ENCODE data around the gene XPO6. TPM values are rescaled to one million over a fixed set of nuclear protein-coding genes. Genes with fewer than 3 reads are reported as not detected.

Gene XPO6
- total RNA-seq, 4 donors from 2014 or later = 45.7 to 104 (median 78.1) TPM

DNA sequence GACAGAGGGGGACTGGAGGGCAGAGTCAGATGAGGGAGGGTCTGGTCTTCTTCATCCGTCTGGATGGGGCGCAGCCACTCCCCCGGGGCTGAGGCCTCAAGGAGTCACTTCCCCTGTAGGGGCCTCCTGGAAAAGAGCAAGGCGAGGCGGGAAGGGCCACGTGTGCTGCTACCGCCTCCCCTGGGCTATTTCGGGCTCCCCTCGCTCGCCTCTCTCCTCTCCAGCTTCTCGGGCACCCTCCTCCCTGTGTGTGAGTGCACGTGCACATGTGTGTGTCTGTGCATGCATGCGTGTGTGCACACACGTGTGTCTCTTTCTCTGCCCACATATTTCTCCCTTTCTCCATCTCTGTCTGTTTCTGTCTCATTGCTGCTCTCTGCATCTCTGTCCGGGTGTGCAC is 158.3 kb downstream of the XPO6 start:
- TF ChIP-seq, protein P1, sequence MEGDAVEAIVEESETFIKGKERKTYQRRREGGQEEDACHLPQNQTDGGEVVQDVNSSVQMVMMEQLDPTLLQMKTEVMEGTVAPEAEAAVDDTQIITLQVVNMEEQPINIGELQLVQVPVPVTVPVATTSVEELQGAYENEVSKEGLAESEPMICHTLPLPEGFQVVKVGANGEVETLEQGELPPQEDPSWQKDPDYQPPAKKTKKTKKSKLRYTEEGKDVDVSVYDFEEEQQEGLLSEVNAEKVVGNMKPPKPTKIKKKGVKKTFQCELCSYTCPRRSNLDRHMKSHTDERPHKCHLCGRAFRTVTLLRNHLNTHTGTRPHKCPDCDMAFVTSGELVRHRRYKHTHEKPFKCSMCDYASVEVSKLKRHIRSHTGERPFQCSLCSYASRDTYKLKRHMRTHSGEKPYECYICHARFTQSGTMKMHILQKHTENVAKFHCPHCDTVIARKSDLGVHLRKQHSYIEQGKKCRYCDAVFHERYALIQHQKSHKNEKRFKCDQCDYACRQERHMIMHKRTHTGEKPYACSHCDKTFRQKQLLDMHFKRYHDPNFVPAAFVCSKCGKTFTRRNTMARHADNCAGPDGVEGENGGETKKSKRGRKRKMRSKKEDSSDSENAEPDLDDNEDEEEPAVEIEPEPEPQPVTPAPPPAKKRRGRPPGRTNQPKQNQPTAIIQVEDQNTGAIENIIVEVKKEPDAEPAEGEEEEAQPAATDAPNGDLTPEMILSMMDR (IDR thresholded peaks at IDR 0.05) = no peak
- TF ChIP-seq POLR2A (IDR thresholded peaks at IDR 0.05) = no peak
- WGBS, 2 donors = 15 to 20% methylated on average over 15 of the region's 15 CpGs
- H3K4me3 ChIP-seq (ENCODE audit: low read depth, poor library complexity, severe bottlenecking) = no peak overlapping the region
- DNase-seq (ENCODE audit: low spot score in 2 of 2) = no peak
- intact Hi-C loops (cut with DNase I; ENCODE audit: low total_unique reads) = no loop called here

DNA sequence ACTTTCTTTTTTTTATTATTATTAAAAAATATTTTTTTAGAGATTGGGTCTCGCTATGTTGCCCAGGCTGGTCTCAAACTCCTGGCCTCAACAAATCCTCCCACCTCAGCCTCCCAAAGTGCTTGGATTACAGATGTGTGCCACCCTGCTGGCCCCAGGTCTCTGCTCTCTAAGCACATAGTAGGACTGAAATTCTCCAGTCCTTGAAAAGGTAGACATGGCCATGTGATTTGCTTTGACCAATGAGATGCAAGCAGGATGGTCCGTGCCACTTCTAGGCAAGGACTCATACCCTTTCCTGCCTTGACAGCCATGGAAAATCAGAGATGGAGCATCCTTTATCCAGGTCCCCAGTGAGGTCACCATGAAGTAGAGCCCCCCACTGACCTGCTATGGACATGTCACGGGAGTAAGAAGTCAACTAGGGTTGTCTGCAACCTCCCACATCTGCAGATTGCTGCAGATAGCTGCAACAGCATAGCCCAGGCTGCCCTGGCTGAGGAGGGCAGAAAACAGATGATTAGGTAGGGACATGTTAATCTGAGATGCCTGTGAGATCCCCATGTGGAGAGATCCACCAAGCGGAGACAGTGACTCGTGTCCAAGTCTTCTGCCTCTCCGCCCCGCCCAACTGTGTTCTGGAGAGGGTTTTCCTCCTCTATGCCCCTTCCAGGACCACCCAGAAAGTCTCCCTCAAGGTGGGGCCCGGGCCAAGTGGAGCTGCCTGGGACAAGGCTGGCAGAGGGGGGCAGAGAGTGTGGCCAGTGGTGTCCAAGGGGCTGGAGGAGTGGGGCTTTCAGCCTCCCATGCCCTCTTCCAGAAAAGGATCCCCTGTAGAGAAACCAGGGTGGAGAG is 159.3 kb downstream of the XPO6 start:
- DNase-seq (ENCODE audit: low spot score in 2 of 2) = no peak
- intact Hi-C loops (cut with DNase I; ENCODE audit: low total_unique reads) = no loop called here
- no peak overlapping the region for H3K4me3 ChIP-seq (ENCODE audit: low read depth, poor library complexity, severe bottlenecking)
- 61 to 72% methylated on average over 8 of the region's 8 CpGs for WGBS, 2 donors
- TF ChIP-seq, protein P1 (IDR thresholded peaks at IDR 0.05) = no peak
- TF ChIP-seq POLR2A (IDR thresholded peaks at IDR 0.05) = no peak

DNA sequence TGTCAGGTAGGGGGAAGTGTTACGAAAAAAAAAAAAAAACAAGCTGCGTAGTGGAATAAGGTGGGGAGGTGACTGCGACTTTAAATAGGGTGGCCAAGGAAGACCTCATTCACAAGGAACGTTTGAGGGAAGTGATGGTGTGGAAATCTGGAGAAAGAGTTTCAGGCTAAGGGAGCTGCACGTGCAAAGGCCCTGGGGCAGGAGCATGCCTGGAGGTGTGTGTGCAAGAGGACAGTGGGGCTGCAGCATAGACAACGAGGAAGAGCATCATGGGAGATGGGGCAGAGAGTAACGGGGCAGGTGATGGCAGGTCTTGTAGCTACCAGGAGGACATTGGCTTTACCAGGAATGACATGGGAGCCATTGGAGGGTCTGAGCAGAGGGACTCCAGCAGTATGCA is 160.3 kb downstream of the XPO6 start:
- TF ChIP-seq, protein P1 (IDR thresholded peaks at IDR 0.05) = no peak
- no peak for TF ChIP-seq POLR2A (IDR thresholded peaks at IDR 0.05)
- WGBS, 2 donors = 65 to 73% methylated on average over 7 of the region's 7 CpGs
- no peak overlapping the region for H3K4me3 ChIP-seq (ENCODE audit: low read depth, poor library complexity, severe bottlenecking)
- no peak for DNase-seq (ENCODE audit: low spot score in 2 of 2)
- intact Hi-C loops (cut with DNase I; ENCODE audit: low total_unique reads) = no loop called here

Other genes with a start within 250 kb of the XPO6 start
- 1 to 10 TPM in 1 of 4 donors, under 1 TPM in 2, not detected in 1; 0.49 to 1.1 (median 0.59) TPM for gene GSG1L, start 148.3 kb downstream of the XPO6 start, total RNA-seq
- gene SBK1, start 80.6 kb upstream of the XPO6 start, total RNA-seq = 1 to 10 TPM; 1.3 to 2.7 (median 1.8) TPM
- 10 to 100 TPM in 1 of 4 donors, 1 to 10 TPM in 3; 1.5 to 10.2 (median 3.6) TPM for gene NPIPB6, start 151.5 kb upstream of the XPO6 start, total RNA-seq
- 100 to 1,000 TPM; 141 to 285 (median 156) TPM for gene EIF3CL, start 191.9 kb upstream of the XPO6 start, total RNA-seq